Muscle of arm (tissue), 12 donors: ENCODE results near the gene NMRAL1. TPM values are rescaled to one million over a fixed set of nuclear protein-coding genes. Genes with fewer than 3 reads are reported as not detected.

ENCODE experiments used
- DNase-seq: peaks from one replicate; pipeline ENCODE4 v3.0.0-alpha.2; 2013
- polyA plus RNA-seq, 12 donors: library from polyadenylated mRNA; unstranded; fragments of 120-200 nt; gene quantifications; one replicate each; pipeline ENCODE4 v1.2.1, GENCODE V29; 2013; ENCODE audit not compliant: insufficient read length in 12 of 12

Gene NMRAL1
- polyA plus RNA-seq, 12 donors: 11.0 to 36.3 (median 14.7) TPM; not detected in 2

- no peak for DNase-seq
These were observed 2.6 kb downstream of the NMRAL1 start for GRCh38 chr16:4471869-4472268.

- no peak for DNase-seq
These were observed 5.5 kb downstream of the NMRAL1 start for GRCh38 chr16:4468972-4469371.

DNA sequence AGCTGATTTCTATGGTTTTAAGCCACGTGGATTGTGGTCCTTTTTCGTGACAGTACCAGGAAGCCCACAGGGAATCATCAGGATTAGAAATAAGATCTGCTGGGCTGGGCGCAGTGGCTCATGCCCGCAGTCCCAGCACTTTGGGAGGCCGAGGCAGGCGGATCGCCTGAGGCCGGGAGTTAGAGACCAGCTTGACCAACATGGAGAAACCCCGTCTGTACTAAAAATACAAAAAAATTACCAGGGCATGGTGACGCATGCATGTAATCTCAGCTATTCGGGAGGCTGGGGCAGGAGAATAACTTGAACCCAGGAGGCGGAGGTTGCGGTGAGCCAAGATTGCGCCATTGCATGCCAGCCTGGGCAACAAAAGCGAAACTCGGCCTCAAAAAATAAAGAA lies 6.5 kb downstream of the NMRAL1 start:
- no peak for DNase-seq

DNA sequence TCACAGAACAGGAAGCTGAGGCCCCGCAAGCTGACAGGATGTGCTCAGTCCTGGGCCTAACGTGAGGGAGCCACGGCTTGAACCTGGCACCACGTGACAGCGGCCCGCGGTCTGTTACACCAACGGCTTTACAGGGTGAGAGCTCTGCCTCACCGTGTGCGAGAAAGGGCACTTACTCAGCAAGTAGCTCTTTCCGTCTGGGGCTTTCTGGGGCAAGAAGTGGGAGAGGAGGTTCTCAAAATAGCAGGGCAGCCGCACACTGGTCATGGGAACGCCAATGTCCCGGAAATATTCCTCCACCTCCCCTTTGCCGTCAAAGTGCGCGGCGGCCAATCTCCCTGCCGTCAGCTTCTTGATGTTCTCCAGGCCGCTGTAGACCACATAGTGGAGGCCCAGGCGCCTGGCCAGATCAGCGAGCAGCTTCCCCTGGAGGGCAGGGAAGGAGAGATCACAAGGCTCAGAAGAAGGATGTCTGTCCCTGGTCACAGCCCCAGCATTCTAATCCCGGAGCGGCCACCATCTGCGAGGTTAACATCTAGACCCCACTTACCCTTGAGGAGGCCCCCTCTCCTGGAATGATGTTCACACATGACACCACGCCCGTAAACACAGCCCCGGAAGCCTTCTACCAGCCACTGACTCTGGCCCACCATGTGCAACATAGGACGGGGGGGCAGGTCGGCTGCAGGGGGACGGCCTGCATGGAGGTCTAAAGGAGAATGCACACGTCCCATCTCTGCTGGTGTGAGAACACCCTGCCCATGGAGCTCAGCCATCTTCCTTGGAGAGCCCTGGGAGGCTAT lies 8.2 kb downstream of the NMRAL1 start:
- no peak for DNase-seq

GRCh38 chr16:4463522-4464163 lies 10.8 kb downstream of the NMRAL1 start:
- no peak for DNase-seq

- DNase-seq: no peak
These were observed 13.0 kb downstream of the NMRAL1 start for GRCh38 chr16:4461250-4462085.

GRCh38 chr16:4460936-4461249 lies 13.5 kb downstream of the NMRAL1 start:
- DNase-seq: no peak

DNA sequence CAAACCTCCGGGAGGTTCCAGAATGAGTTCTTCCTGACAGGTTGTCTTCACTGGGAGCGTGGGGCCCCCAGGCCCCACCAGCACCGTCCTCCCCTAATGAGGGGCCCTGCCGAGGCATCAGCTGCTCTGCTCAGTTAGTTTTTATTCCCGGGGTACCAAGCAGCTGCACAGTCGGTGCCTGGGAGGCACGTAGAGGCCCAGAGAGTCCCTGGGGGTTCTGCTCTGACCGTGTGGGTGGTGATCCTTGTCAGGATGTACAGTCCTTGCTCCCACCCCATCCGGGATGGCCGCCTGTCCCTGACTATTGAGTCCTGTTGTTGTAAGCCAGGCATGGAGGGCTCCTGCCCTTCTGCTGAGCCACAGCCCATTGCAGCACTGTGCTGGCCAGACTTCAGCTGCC lies 18.5 kb downstream of the NMRAL1 start:
- DNase-seq: no peak

DNA sequence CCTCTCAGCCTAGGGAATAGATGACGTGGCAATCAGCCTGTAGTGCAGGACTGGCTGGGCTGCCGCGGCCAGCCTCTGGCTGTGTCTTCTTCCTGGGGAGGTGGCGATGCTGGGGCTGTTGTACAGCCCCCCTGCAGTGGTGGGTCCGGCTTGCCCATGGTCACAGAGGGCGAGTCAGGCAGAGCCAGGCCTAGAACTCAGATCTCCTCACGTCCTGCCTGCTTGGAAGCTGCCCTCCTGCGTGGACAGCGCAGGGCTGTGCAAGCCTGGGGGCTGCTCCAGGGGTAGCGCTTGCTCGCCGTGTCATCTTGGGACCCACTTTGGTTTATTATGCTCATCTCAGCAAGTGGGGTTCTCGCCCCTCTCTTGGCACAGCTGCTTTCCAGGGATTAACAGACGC lies 19.3 kb downstream of the NMRAL1 start:
- no peak for DNase-seq

DNA sequence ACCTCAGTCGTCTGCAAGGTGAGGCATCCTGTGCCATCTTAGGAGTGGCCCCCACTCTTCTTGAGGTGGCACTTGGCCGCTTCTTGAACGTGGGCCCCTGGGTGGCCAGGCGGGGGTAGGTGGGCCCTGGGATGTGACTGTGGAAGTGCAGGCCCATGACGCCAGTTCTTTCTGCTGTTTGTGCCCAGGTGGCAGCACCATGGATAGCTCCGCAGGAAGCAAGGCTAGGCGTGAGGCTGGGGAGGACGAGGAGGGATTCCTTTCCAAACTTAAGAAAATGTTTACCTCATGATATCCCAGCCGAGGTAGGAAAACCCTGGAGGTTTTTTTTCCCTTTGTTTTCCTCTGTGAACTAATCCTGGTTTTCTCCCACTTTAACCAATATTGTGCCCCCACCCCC lies 19.8 kb downstream of the NMRAL1 start:
- no peak for DNase-seq

- no peak for DNase-seq
These were observed 21.8 kb downstream of the NMRAL1 start for GRCh38 chr16:4452674-4453073.

DNA sequence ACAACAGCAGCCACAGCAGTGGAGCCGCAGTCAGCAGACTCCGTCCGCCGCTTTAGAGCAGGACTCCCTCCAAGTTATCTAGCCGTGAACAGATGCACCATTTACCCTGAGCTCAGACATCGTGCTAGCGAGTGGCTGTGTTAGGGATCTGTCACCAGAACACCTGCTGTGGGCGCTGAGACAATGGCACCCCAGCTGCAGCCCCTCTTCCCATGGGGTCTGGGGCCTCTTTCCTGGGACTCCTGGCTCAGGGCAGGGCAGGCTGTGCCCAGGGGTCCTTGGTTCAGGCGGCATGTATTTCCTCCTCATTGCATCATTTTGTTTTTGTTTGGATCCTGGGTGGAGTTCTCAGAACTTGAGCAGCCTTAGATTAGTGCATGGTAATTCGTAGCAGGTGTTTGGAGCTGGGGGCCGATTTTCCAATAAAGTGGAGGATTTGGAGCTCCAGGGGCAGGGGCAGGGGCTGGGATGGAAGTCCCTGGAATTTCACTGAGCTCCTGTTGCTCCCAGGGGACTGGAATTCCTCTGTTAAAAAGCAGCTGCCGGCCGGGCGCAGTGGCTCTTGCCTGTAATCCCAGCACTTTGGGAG lies 23.4 kb downstream of the NMRAL1 start:
- no peak for DNase-seq

DNA sequence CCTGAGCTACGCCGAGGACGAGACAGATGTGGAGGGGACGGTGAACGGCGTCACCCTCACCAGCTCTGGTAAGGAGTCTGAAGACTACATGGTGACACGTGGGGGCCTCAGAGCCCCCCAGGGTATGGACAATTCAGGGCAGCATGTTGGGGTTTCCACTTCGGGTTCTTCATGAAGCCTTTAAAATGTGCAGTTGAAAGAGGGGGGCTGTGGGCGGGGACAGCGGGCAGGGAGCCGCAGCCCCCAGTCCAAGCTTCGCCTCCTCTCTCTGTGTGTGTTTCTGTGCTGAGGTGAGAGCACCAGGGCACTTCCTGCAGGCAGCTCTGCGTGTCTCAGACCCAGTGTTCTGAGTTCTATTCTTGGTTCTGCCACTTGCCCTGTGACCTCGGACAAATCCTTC lies 24.0 kb downstream of the NMRAL1 start:
- DNase-seq: no peak

DNA sequence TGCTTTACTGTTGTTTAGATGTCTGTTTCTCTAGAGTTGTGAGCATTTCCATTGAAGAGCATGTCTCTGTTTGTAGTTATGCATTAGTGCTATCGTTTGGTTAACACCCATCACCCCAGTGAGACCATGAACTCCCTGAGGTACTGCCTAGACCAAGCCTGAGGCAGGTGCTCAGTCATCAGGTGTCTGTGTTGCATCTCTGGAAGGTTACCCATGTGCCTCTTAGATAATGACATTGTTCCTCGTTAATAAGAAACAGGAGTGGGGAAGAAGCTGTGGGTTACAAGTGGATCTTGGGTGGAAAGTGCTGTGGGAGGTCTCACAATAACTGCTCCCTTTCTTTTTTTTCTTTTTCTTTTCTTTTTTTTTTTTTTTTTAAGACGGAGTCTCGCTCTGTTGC lies 30.4 kb downstream of the NMRAL1 start:
- DNase-seq: no peak

GRCh38 chr16:4443271-4443670 lies 31.2 kb downstream of the NMRAL1 start:
- DNase-seq: no peak

GRCh38 chr16:4442371-4442770 lies 32.1 kb downstream of the NMRAL1 start:
- no peak for DNase-seq

- DNase-seq: no peak
These were observed 37.1 kb downstream of the NMRAL1 start for GRCh38 chr16:4437366-4437765.

DNA sequence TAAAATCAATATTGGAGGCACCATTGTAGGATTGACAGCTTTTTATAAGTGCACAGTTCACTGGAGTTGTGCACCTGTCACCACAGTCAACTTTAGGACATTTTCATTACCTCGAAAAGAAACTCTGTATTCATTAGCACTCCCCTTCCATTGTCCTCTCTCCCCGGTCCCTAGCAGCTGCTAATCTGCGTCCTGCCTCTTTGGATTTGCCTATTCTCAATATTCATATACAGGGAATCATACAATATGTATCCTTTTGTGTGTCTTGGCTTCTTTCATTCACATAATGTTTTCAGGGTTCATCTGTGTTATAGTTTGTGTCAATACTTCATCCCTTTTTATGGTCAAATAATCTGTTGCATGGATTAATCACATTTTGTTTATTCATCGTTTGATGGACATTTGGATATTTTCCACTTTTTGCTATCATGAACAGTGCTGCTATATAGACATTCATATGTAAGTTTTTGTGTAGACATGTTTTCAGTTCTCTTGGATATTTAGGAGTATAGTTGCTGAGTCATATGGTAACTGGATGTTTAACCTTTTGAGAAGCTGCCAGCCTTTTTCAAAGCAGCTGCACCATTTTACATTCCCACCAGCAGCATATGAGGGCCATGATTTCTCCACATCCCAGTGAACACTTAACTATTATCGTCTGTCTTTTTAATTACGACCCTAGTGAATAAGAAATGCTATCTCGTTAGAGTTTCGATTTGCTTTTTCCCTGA lies 38.9 kb downstream of the NMRAL1 start:
- DNase-seq: no peak

DNA sequence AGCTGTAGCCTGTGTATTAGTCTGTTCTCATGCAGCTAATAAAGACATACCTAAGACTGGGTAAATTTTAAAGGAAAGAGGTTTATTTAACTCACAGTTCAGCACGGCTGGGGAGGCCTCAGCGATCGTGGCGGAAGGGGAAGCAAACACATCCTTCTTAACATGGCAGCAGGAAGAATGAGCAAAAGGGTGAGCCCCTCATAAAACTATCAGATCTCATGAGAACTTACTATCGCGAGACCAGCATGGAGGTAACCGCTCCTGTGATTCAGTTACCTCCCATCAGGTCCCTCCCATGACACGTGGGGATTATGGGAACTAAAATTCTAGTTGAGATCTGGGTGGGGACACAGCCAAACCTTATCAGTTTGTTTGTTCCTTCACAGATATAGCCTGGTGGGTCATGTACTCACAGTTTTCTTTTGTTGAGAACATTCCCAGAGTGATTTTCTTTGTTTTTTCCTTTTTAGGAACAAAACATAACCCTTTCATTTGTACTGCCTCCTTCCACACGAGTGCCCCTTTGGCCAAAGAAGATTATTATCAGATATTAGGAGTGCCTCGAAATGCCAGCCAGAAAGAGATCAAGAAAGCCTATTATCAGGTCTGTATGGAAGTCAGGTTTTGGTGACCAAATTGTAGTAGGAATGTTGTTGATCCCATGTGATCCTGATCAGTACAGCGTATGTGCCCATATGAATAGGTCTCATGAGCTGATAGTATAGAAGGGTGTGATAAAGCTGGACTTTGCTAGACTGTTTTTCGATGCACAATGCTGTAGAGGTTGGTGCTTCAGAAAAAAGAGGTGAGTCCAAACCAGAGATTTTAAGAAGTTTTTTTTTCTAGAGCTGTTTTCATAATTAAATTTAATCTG lies 40.3 kb downstream of the NMRAL1 start:
- DNase-seq: no peak

DNA sequence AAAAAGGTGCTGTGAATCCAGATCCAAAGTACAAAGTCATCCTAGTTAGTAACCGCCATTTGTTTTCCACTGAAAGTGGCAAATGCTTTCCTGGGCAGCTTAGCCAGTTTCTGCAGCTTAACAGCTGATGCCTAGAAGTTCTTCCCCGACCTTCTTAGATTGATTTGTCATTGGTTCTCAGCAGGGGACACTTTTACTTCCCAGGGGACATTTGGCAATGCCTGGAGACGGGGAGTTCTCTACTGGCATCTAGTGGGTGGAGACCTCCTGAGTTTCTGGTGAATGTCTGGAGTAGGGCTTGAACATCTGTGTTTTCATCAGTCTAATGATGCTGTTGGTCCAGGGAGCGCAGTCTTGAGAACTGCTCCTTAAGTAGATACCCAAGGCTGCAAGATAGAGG lies 41.2 kb downstream of the NMRAL1 start:
- DNase-seq: no peak

DNA sequence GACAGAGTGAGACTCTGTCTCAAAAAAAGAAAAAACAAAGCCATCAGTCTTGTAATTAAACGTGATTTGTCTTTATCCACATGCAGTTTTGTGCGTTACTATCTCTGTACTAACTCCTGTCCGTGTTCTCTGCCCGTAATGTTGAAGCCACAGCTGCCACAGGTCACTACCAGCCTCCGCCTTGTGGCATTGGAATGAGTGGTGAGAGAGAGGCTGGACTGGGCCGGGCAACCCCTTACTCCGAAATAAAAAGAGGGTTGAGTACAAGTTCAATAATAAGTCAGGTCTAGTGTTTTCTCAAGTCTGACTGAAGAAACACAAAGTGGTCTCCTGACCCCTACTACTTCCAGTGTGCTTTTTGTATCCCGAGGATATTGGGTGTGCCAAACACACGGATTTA lies 43.4 kb downstream of the NMRAL1 start:
- DNase-seq: no peak
